Measurements from ENCODE around the gene SGK1. TPM values are rescaled to one million over a fixed set of nuclear protein-coding genes. Genes with fewer than 3 reads are reported as not detected.
A peak's percentile ranks its signal among the peaks of the same experiment; 100 is the strongest.

SGK1 gene
- polyA plus RNA-seq, 1 donor (not counting 4 experiments of a cell fraction or from before 2014, with no cell fraction given): 156 TPM

- dilution Hi-C loops (cut with MboI; ENCODE audit: extremely low pct_ligation_motif_present, low sequenced_read_pairs): no loop called here
Observed at GRCh38 chr6:134356405-134356804, 38.5 kb upstream of the SGK1 start.

GRCh38 chr6:134352786-134353480 lies 35.0 kb upstream of the SGK1 start:
- Histone ChIP-seq H3K9ac (ENCODE audit: control insufficient read depth, extremely low read depth, insufficient read depth, low read length) (no peak overlapping the region), H3K4me2 (ENCODE audit: control insufficient read depth, extremely low read depth, insufficient read depth, low read depth, low read length) (no peak overlapping the region), H3K36me3 (ENCODE audit: control insufficient read depth in 2 of 2, extremely low read depth in 1 of 2, insufficient read depth in 2 of 2, low read length in 2 of 2) (no peaks in the 10 kb centered on the region), H4K20me1 (ENCODE audit: control insufficient read depth, extremely low read depth, insufficient read depth, low read length) (no peaks in the 10 kb centered on the region), H3K9me3 (ENCODE audit: control insufficient read depth, low read depth, low read length) (no peaks in the 10 kb centered on the region), H3K79me2 (ENCODE audit: control insufficient read depth, insufficient read depth, low read length) (no peaks in the 10 kb centered on the region), H3K4me3 (ENCODE audit: control insufficient read depth in 2 of 3, extremely low read depth in 1 of 3, insufficient read depth in 2 of 3, low read depth in 1 of 3, low read length in 3 of 3) (no peak overlapping the region), H3K27me3 (ENCODE audit: control insufficient read depth, extremely low read depth, insufficient read depth, low read length) (no peaks in the 10 kb centered on the region), H2AFZ (ENCODE audit: control insufficient read depth, low read length) (no peak overlapping the region), H3K9me1 (ENCODE audit: control insufficient read depth, extremely low read depth, insufficient read depth, low read length) (no peaks in the 10 kb centered on the region), H3K4me1 (ENCODE audit: control insufficient read depth, extremely low read depth, insufficient read depth, low read length) (peaks cover 17% of the 10 kb centered on the region), H3K27ac (ENCODE audit: control insufficient read depth, insufficient read depth, low read length) (no peak overlapping the region)
- TF ChIP-seq CTCF (optimal IDR thresholded peaks at IDR 0.05 in 1 of 3, IDR thresholded peaks at IDR 0.05 in 1 of 3, conservative IDR thresholded peaks at IDR 0.05 in 1 of 3; ENCODE audit: extremely low read depth in 1 of 3, insufficient read depth in 2 of 3, low read length in 3 of 3): no peak
- dilution Hi-C loops (cut with MboI; ENCODE audit: extremely low pct_ligation_motif_present, low sequenced_read_pairs): no loop called here
- DNase-seq (ENCODE audit: low read depth, low spot score) (no peak), FAIRE-seq (peak; percentile 66)

More at GRCh38 chr6:134356405-134356804, 38.5 kb upstream of the SGK1 start:
- FAIRE-seq (no peak), DNase-seq (ENCODE audit: low read depth, low spot score) (no peak)
- Histone ChIP-seq H3K4me2 (ENCODE audit: control insufficient read depth, extremely low read depth, insufficient read depth, low read depth, low read length) (no peak overlapping the region), H3K9me3 (ENCODE audit: control insufficient read depth, low read depth, low read length) (no peaks in the 10 kb centered on the region), H3K27ac (ENCODE audit: control insufficient read depth, insufficient read depth, low read length) (no peak overlapping the region), H3K4me1 (ENCODE audit: control insufficient read depth, extremely low read depth, insufficient read depth, low read length) (peaks cover 7% of the 10 kb centered on the region), H2AFZ (ENCODE audit: control insufficient read depth, low read length) (no peak overlapping the region), H3K9me1 (ENCODE audit: control insufficient read depth, extremely low read depth, insufficient read depth, low read length) (no peaks in the 10 kb centered on the region), H4K20me1 (ENCODE audit: control insufficient read depth, extremely low read depth, insufficient read depth, low read length) (no peaks in the 10 kb centered on the region), H3K4me3 (ENCODE audit: control insufficient read depth in 2 of 3, extremely low read depth in 1 of 3, insufficient read depth in 2 of 3, low read depth in 1 of 3, low read length in 3 of 3) (no peak overlapping the region), H3K27me3 (ENCODE audit: control insufficient read depth, extremely low read depth, insufficient read depth, low read length) (no peaks in the 10 kb centered on the region), H3K79me2 (ENCODE audit: control insufficient read depth, insufficient read depth, low read length) (no peaks in the 10 kb centered on the region), H3K36me3 (ENCODE audit: control insufficient read depth in 2 of 2, extremely low read depth in 1 of 2, insufficient read depth in 2 of 2, low read length in 2 of 2) (no peaks in the 10 kb centered on the region), H3K9ac (ENCODE audit: control insufficient read depth, extremely low read depth, insufficient read depth, low read length) (no peak overlapping the region)
- TF ChIP-seq EZH2 (IDR thresholded peaks at IDR 0.05; ENCODE audit: low read length) (no peak), CTCF (optimal IDR thresholded peaks at IDR 0.05 in 1 of 3, IDR thresholded peaks at IDR 0.05 in 1 of 3, conservative IDR thresholded peaks at IDR 0.05 in 1 of 3; ENCODE audit: extremely low read depth in 1 of 3, insufficient read depth in 2 of 3, low read length in 3 of 3) (no peak)

Measured in keratinocyte (primary cell).